Neuron (in vitro differentiated cells): ENCODE results near the gene ANTXRL.
"Not testable (repeated sequence)": the region's sequence is repeated elsewhere in the genome, so short reads cannot be mapped to it uniquely, and the experiment has no call there.

Experiments used
- H2AFZ ChIP-seq: one replicate; pipeline ENCODE4 v1.6.1; 2013; ENCODE audit warnings: low read depth, mild to moderate bottlenecking, inconsistent platforms, low read length, moderate library complexity
- H3K27me3 ChIP-seq: one replicate; pipeline ENCODE4 v1.6.1; 2013; ENCODE audit warnings: low read length; ENCODE audit not compliant: insufficient read depth
- H3K36me3 ChIP-seq: one replicate; pipeline ENCODE4 v1.6.1; 2013; ENCODE audit warnings: low read length; ENCODE audit not compliant: insufficient read depth
- H3K4me1 ChIP-seq: one replicate; pipeline ENCODE4 v1.6.1; 2013; ENCODE audit warnings: low read length; ENCODE audit not compliant: insufficient read depth
- H3K4me3 ChIP-seq: 2 replicates; pipeline ENCODE4 v1.5.1; 2013; ENCODE audit warnings: mild to moderate bottlenecking, low read length, moderate library complexity
- H3K9me3 ChIP-seq: one replicate; pipeline ENCODE4 v1.6.1; 2013; ENCODE audit warnings: low read length

Gene ANTXRL

GRCh38 chr10:46273506-46274477, 13.0 kb upstream of the ANTXRL start:
- no peak overlapping the region for H3K4me3 ChIP-seq
- peaks cover 5% of the 10 kb centered on the region for H3K27me3 ChIP-seq
- H3K9me3 ChIP-seq, result no peaks in the 10 kb centered on the region
- no peak overlapping the region for H2AFZ ChIP-seq
- H3K4me1 ChIP-seq, result no peaks in the 10 kb centered on the region
- H3K36me3 ChIP-seq, result no peaks in the 10 kb centered on the region

- no peaks in the 10 kb centered on the region for H3K4me1 ChIP-seq
- no peaks in the 10 kb centered on the region for H3K36me3 ChIP-seq
- no peaks in the 10 kb centered on the region for H3K9me3 ChIP-seq
- H3K27me3 ChIP-seq, result peaks cover 24% of the 10 kb centered on the region
- no peak overlapping the region for H3K4me3 ChIP-seq
- no peak overlapping the region for H2AFZ ChIP-seq
Measured at GRCh38 chr10:46277840-46278239, 9.0 kb upstream of the ANTXRL start.

GRCh38 chr10:46282421-46282831, 4.4 kb upstream of the ANTXRL start:
- H3K9me3 ChIP-seq, H2AFZ ChIP-seq, H3K4me3 ChIP-seq, H3K4me1 ChIP-seq, H3K36me3 ChIP-seq: not testable (repeated sequence)
- H3K27me3 ChIP-seq, result peaks cover 42% of the 10 kb centered on the region

- H3K27me3 ChIP-seq, result peaks cover 42% of the 10 kb centered on the region
- H3K36me3 ChIP-seq, result no peaks in the 10 kb centered on the region
- no peaks in the 10 kb centered on the region for H3K9me3 ChIP-seq
- H2AFZ ChIP-seq, result no peak overlapping the region
- H3K4me3 ChIP-seq, result peak overlapping the region; percentile 33
- no peaks in the 10 kb centered on the region for H3K4me1 ChIP-seq
Measured at GRCh38 chr10:46282842-46283574, 3.8 kb upstream of the ANTXRL start.

GRCh38 chr10:46283580-46284285, 3.1 kb upstream of the ANTXRL start:
- Histone ChIP-seq H3K4me3 (peak overlapping the region; percentile 47), H3K36me3 (no peaks in the 10 kb centered on the region), H2AFZ (peak overlapping the region; percentile 78), H3K9me3 (no peaks in the 10 kb centered on the region), H3K27me3 (peaks cover 42% of the 10 kb centered on the region), H3K4me1 (no peaks in the 10 kb centered on the region)

GRCh38 chr10:46284286-46285229, 2.2 kb upstream of the ANTXRL start:
- H3K36me3 ChIP-seq, result no peaks in the 10 kb centered on the region
- H3K9me3 ChIP-seq, result no peaks in the 10 kb centered on the region
- peak overlapping the region; percentile 78 for H2AFZ ChIP-seq
- peak overlapping the region; percentile 47 for H3K4me3 ChIP-seq
- H3K27me3 ChIP-seq, result peaks cover 40% of the 10 kb centered on the region
- no peaks in the 10 kb centered on the region for H3K4me1 ChIP-seq

- Histone ChIP-seq H3K27me3 (peaks cover 38% of the 10 kb centered on the region), H3K36me3 (no peaks in the 10 kb centered on the region), H2AFZ (peak overlapping the region; percentile 78), H3K9me3 (no peaks in the 10 kb centered on the region), H3K4me3 (peak overlapping the region; percentile 47), H3K4me1 (no peaks in the 10 kb centered on the region)
Measured at GRCh38 chr10:46285300-46285699, 1.5 kb upstream of the ANTXRL start.

GRCh38 chr10:46285966-46286620, 704 bp upstream of the ANTXRL start:
- Histone ChIP-seq H3K4me3 (no peak overlapping the region), H3K36me3 (no peaks in the 10 kb centered on the region), H3K9me3 (no peaks in the 10 kb centered on the region), H2AFZ (no peak overlapping the region), H3K4me1 (no peaks in the 10 kb centered on the region), H3K27me3 (peaks cover 35% of the 10 kb centered on the region)

GRCh38 chr10:46287846-46288477, 1.2 kb downstream of the ANTXRL start:
- Histone ChIP-seq H3K4me3 (no peak overlapping the region), H3K9me3 (no peaks in the 10 kb centered on the region), H3K36me3 (no peaks in the 10 kb centered on the region), H2AFZ (no peak overlapping the region), H3K4me1 (peaks cover 7% of the 10 kb centered on the region), H3K27me3 (peaks cover 22% of the 10 kb centered on the region)

- Histone ChIP-seq H3K4me1 (peaks cover 7% of the 10 kb centered on the region), H3K4me3 (no peak overlapping the region), H2AFZ (no peak overlapping the region), H3K9me3 (no peaks in the 10 kb centered on the region), H3K27me3 (peaks cover 14% of the 10 kb centered on the region), H3K36me3 (no peaks in the 10 kb centered on the region)
Measured at GRCh38 chr10:46288601-46289206, 1.9 kb downstream of the ANTXRL start.

GRCh38 chr10:46289209-46289810, 2.5 kb downstream of the ANTXRL start:
- H3K9me3 ChIP-seq, result no peaks in the 10 kb centered on the region
- H3K27me3 ChIP-seq, result peaks cover 8% of the 10 kb centered on the region
- H3K4me1 ChIP-seq, result peaks cover 7% of the 10 kb centered on the region
- no peaks in the 10 kb centered on the region for H3K36me3 ChIP-seq
- no peak overlapping the region for H3K4me3 ChIP-seq
- H2AFZ ChIP-seq, result no peak overlapping the region
